ENCODE measurements around the gene FLNA.
"Not testable (repeated sequence)": the region's sequence is repeated elsewhere in the genome, so short reads cannot be mapped to it uniquely, and the experiment has no call there.

FLNA gene

GRCh38 chrX:154397888-154398667, 23.6 kb upstream of the FLNA start, which contains the start of gene RPL10:
TSS of gene RPL10 (plus strand) at chrX:154398377. CDS start at chrX:154398520, 143 bp downstream.
- DNase-seq = peak; percentile 84 to 89

- DNase-seq = peak; percentile 46 to 64
These were observed 22.8 kb upstream of the FLNA start for GRCh38 chrX:154396973-154397887.

DNA sequence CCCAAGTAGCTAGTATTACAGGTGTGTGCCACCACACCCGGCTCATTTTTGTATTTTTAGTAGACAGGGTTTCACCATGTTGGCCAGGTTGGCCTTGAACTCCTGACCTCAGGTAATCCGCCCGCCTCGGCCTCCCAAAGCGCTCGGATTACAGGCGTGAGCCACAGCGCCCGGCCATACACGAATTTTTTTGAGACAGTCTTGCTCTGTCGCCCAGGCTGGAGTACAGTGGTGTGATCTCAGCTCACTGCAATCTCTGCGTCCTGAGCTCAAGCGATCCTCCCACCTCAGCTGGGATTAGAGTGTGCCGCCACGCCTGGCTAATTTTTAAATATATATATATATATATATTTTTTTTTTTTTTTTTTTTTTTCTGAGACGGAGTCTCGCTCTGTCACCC, 21.9 kb upstream of the FLNA start:
- not testable (repeated sequence) for DNase-seq

DNA sequence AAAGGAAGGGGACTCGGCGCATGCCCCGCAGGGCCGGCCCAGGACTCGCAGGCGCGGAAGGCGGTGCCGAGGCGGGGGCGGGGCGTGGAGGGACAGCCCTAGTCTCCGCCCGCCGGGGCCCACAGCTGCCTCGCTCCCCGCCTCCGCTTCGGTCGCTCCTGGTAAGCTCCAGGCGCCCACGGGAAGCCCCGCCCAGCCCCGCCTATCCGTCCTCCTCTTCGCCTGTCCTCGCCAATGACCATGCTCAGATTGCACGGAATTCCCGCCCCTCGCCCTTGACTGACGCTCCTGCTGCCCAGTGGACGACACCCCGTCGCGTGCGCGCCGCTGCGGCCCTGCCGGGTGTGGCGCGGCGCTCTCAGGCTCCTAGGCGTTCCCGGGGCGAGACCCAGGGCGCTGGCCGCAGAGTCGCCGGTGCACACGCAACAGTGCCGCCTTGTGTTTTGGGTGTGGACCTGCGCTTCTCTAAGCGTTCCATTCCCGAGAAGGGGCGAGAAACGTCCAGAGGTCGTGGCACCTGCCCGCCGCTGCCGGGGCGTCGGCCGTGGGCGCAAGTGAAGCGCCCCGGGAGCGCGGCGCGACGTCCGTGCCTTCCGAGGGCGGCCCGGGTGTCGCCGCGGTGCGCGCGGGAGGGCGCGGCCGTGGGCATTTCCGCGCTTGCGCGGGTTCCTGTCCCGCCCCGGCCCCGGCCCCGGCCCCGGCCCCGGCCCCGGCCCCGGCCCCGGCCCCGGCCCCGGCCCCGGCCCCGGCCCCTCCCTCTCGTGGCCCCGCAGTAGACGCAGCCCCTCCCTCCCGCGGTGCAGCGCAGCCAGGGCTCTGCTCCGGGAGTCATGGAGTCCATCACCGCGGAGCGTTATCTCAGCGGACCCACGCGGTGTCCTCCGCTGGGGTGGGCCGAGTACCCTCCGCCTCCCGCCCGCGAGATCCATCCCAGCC, 15.6 kb upstream of the FLNA start:
- not testable (repeated sequence) for DNase-seq

DNA sequence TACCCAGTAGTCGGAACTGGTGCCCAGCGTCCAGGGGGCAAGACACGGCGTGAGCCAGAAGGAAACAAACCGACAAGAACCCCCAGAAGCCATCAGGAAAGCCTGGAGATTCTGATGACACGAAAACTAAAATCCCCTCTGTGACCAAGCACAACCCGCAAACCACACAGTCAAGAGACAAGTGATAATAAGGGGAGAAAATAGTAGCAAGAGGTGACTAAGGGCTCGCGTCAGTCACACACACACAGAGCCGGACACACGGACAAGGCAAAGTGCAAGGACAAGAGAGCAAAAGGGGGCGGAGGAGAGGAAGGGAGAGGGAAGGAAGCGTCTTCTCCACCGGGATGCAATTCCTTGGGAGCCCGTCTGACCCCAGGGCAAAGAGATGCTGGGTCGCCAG, 14.2 kb upstream of the FLNA start:
- not testable (repeated sequence) for DNase-seq

- not testable (repeated sequence) for DNase-seq
These were observed 13.7 kb upstream of the FLNA start for GRCh38 chrX:154388094-154388493.

- DNase-seq = no peak
These were observed 10.0 kb upstream of the FLNA start for GRCh38 chrX:154384284-154384892.

DNA sequence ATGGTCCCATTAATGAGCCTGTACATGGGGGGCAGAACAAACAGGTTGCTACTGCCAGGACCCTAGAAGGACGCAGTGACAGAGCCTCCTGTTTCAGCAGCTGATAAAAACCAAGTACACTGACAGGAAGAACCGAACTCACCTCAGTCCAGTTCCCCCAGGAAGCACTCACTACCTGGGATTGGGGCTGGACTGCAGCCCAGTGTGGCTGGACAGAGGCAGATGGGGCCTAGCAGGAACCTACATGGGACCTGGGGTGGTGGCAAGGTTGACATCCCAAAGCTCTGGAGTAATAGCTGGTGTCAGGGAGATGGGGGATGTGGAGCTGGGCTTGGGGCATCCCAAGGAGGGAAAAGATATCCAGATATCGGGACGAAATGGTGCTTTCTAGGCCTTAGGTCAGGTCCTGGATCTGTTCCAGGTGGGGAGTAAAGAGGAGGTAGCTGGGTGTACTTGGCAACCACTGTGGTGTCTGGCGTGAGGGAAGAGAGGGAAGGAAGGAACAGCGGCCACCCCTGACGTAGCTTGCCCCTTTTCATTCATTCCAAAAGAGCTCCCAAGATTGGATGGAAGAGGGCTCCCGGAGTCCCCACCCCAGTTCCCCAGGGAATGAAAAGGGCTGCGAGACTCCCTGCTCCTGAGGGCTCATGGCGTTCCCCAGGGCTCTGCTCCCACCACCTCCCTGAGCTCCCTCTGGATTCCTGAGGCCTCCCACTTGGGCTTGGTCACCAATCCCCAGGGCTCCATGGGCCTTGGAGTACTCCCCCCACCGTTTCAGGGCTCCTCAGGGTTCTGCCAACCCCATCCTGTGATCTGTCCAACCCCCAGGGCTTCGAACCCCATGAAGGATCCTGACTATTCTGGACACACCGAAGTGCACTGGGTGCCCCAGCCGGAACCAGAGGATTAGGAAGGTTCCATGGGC, 9.2 kb upstream of the FLNA start:
- DNase-seq = no peak

DNA sequence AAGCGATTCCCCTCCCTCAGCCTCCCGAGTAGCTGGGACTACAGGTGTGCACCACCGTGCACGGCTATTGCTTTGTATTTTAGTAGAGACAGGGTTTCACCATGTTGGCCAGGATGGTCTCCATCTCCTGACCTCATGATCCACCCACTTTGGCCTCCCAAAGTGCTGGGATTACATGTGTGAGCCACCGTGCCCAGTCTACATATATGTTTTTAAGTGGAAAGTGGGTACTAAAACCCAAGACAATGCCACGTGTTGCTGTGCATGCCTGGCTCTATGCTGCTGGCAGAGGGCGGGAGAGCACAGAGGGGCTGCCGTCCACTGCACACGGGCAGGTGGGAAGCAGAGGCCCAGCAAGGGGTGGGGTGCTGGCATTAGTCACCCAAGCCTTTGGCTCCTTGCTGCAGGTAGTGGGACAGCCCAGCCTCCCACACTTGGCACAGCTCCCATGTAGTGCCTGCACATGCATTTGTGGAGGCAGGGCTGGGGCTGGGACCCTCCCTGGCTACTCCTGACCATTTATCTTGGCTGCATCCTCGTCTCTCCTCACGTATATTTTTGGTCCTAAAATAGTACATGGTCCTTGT, 8.1 kb upstream of the FLNA start:
- no peak for DNase-seq

DNA sequence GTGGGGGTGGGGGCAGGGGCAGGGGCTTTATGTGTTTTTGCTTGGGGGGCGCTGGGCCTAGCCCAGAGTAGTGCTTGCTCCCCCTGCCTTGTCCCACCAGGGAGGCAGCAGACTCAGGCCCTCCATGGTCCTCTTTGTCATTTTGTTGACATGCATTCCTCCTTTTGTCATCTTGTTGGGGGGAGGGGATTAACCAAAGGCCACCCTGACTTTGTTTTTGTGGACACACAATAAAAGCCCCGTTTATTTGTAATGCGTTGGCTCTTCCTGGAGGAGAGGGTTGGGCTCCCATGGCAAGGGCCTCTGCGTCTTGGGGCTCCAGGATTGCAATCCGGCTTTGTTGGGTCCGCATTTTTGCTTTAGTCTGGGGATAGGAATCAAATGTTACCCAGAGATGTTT, 6.8 kb upstream of the FLNA start:
- DNase-seq = no peak

GRCh38 chrX:154380787-154381186, 6.4 kb upstream of the FLNA start:
- no peak for DNase-seq

- no peak for DNase-seq
These were observed 5.7 kb upstream of the FLNA start for GRCh38 chrX:154380153-154380552.

DNA sequence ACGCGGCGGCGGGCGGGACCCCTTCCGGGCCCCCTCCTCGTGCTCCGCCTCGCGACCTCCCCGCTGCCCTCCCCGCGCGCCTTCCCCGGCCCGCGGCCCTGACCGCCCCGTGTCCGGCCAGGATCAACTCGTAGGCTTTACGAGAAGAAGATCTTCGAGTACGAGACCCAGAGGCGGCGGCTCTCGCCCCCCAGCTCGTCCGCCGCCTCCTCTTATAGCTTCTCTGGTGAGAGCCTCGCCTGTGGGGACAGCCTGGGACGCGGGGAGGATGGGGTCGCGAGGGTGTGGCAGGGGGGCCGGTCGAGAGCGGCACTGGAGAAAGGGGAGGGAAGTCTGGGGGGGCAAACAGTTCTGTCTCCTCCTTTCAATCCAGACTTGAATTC, 5.1 kb upstream of the FLNA start:
- no peak for DNase-seq

DNA sequence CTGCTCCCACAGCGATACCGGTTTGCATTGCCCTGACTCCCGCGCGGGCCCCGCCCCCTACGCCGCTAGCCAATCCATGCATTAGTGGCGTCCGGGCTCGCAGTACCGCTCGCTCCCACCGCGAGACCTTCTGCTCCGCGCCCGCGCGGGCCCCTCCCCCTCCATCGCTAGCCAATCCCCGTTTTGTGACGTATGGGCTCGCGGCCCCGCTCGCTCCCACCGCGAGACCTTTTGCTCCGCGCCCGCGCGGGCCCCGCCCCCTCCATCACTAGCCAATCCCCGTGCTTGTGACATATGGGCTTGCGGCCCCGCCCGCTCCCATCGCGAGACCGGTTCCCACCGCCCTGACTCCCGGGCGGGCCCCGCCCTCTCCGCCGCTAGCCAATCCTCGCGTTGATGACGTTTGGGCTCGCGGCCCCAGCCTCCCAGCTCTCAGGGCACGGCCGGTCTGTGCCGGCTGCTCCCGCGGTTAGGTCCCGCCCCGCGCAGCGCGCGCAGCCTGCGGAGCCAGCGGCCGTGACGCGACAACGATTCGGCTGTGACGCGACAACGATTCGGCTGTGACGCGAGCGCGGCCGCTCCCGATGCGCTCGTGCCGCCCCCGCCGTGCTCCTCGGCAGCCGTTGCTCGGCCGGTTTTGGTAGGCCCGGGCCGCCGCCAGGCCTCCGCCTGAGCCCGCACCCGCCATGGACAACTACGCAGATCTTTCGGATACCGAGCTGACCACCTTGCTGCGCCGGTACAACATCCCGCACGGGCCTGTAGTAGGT, 4.5 kb upstream of the FLNA start, which contains the start of gene EMD:
Gene EMD (plus strand): TSS at position 497 of the 770 bp plus-strand sequence. CDS start 190 bp downstream, at position 687.
- DNase-seq = peak; percentile 96

GRCh38 chrX:154378059-154378798, 3.8 kb upstream of the FLNA start:
- no peak for DNase-seq

GRCh38 chrX:154376774-154377173, 2.3 kb upstream of the FLNA start:
- no peak for DNase-seq

- DNase-seq = no peak
These were observed 696 bp upstream of the FLNA start for GRCh38 chrX:154375156-154375504.

DNA sequence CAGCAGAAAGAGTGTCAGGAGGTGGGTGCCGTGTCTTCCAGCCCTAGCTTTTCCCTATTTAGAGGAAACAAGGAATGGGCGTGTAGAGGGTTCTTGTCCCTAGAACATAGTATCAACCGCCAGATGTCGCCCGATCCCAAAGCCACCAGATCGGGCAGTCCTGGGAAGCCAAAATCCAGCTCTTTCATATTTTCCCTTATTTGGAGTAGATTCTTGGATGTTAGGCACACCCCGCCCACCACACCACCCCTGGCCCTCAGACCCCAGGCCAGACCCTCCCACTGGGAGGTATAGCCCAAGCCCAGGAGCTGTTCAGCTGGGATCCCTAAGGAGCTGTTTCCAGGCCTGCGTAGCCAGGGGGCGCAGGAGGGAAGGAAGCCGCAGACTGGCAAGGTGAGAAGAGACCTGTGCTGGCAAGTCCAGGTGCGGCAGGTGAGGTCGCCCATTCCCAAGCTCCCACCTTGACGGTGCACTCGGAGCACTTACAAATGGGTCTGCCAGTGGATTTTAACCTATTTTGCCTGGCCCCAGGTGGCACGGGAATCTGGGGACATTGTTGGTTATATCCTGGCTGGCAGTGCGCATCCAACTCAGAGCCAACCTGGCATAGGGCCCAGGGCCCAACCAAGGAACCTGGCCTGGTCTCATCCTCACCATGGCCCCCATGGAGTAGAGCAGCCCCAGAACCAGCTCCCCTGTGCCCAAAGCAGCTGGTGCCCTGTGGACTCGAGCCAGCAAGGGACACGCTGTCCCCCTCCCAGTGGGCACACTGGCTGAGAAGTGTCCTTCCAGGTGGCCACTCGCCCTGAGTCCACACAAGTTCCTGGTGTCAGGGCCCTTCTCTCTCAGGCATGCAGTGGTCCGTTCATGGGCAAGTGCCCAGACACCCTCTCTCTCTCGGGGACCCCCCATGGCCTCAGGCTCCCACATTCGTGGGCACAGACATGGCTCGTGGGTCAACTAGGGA, 811 bp downstream of the FLNA start:
- peak in 1 of 2 experiments; percentile 56 for DNase-seq

Measured in SHP77 (cell line).